ENCODE results near the gene KCNK3. TPM values are rescaled to one million over a fixed set of nuclear protein-coding genes. Genes with fewer than 3 reads are reported as not detected.

KCNK3 gene
- total RNA-seq, 1 donor from 2014 or later, result not detected

GRCh38 chr2:26767894-26768487 is 75.5 kb downstream of the KCNK3 start:
- intact Hi-C loops (cut with micrococcal nuclease), result no loop called here
- peaks cover 1% of the 10 kb centered on the region for H3K27me3 Mint-ChIP-seq (ENCODE audit: insufficient read depth)
- H3K27ac Mint-ChIP-seq, result no peak overlapping the region
- H3K36me3 Mint-ChIP-seq (ENCODE audit: low read depth), result peaks cover 8% of the 10 kb centered on the region
- peaks cover 58% of the 10 kb centered on the region for H3K4me1 Mint-ChIP-seq (ENCODE audit: low read depth)
- DNase-seq (ENCODE audit: low spot score), result no peak
- H3K4me3 Mint-ChIP-seq, result no peak overlapping the region
- H3K9me3 Mint-ChIP-seq, result no peaks in the 10 kb centered on the region

GRCh38 chr2:26768759-26769088 is 76.2 kb downstream of the KCNK3 start:
- no peaks in the 10 kb centered on the region for H3K27me3 Mint-ChIP-seq (ENCODE audit: insufficient read depth)
- H3K27ac Mint-ChIP-seq, result no peak overlapping the region
- no peak overlapping the region for H3K4me3 Mint-ChIP-seq
- peaks cover 54% of the 10 kb centered on the region for H3K4me1 Mint-ChIP-seq (ENCODE audit: low read depth)
- no peaks in the 10 kb centered on the region for H3K9me3 Mint-ChIP-seq
- H3K36me3 Mint-ChIP-seq (ENCODE audit: low read depth), result peaks cover 8% of the 10 kb centered on the region
- intact Hi-C loops (cut with micrococcal nuclease), result no loop called here
- DNase-seq (ENCODE audit: low spot score), result no peak

GRCh38 chr2:26769089-26769761 is 76.7 kb downstream of the KCNK3 start:
- no peak for DNase-seq (ENCODE audit: low spot score)
- H3K4me3 Mint-ChIP-seq, result no peak overlapping the region
- peaks cover 52% of the 10 kb centered on the region for H3K4me1 Mint-ChIP-seq (ENCODE audit: low read depth)
- no peaks in the 10 kb centered on the region for H3K9me3 Mint-ChIP-seq
- H3K27me3 Mint-ChIP-seq (ENCODE audit: insufficient read depth), result no peaks in the 10 kb centered on the region
- intact Hi-C loops (cut with micrococcal nuclease), result no loop called here
- peaks cover 8% of the 10 kb centered on the region for H3K36me3 Mint-ChIP-seq (ENCODE audit: low read depth)
- no peak overlapping the region for H3K27ac Mint-ChIP-seq

- DNase-seq (ENCODE audit: low spot score), result no peak
- no peak overlapping the region for H3K27ac Mint-ChIP-seq
- intact Hi-C loops (cut with micrococcal nuclease), result no loop called here
Observed at GRCh38 chr2:26770986-26771586, 78.6 kb downstream of the KCNK3 start.

GRCh38 chr2:26772064-26773001 is 79.8 kb downstream of the KCNK3 start:
- Mint-ChIP-seq H3K27me3 (ENCODE audit: insufficient read depth) (no peaks in the 10 kb centered on the region), H3K27ac (peak overlapping the region; percentile 94), H3K9me3 (no peaks in the 10 kb centered on the region), H3K36me3 (ENCODE audit: low read depth) (peaks cover 9% of the 10 kb centered on the region), H3K4me3 (peak overlapping the region; percentile 52), H3K4me1 (ENCODE audit: low read depth) (peaks cover 35% of the 10 kb centered on the region)
- intact Hi-C loops (cut with micrococcal nuclease), result loop anchor here (2.0 kb wide), 1 partner anchor 14 kb away; the partner anchor contains the start of gene CENPA
- DNase-seq (ENCODE audit: low spot score), result peak; percentile 44

More at GRCh38 chr2:26770986-26771586, 78.6 kb downstream of the KCNK3 start:
- Mint-ChIP-seq H3K4me3 (no peak overlapping the region), H3K36me3 (ENCODE audit: low read depth) (peaks cover 4% of the 10 kb centered on the region), H3K9me3 (no peaks in the 10 kb centered on the region), H3K27me3 (ENCODE audit: insufficient read depth) (no peaks in the 10 kb centered on the region), H3K4me1 (ENCODE audit: low read depth) (peaks cover 37% of the 10 kb centered on the region)

GRCh38 chr2:26776195-26776800 is 83.8 kb downstream of the KCNK3 start:
- H3K36me3 Mint-ChIP-seq (ENCODE audit: low read depth), result peaks cover 27% of the 10 kb centered on the region
- H3K27ac Mint-ChIP-seq, result no peak overlapping the region
- H3K4me1 Mint-ChIP-seq (ENCODE audit: low read depth), result peaks cover 18% of the 10 kb centered on the region
- intact Hi-C loops (cut with micrococcal nuclease), result no loop called here
- no peaks in the 10 kb centered on the region for H3K9me3 Mint-ChIP-seq
- no peaks in the 10 kb centered on the region for H3K27me3 Mint-ChIP-seq (ENCODE audit: insufficient read depth)
- H3K4me3 Mint-ChIP-seq, result no peak overlapping the region
- DNase-seq (ENCODE audit: low spot score), result no peak

- Mint-ChIP-seq H3K4me1 (ENCODE audit: low read depth) (peaks cover under 1% of the 10 kb centered on the region), H3K4me3 (no peak overlapping the region), H3K36me3 (ENCODE audit: low read depth) (peaks cover 27% of the 10 kb centered on the region), H3K27ac (no peak overlapping the region), H3K27me3 (ENCODE audit: insufficient read depth) (no peaks in the 10 kb centered on the region), H3K9me3 (no peaks in the 10 kb centered on the region)
- intact Hi-C loops (cut with micrococcal nuclease), result no loop called here
- no peak for DNase-seq (ENCODE audit: low spot score)
Observed at GRCh38 chr2:26778098-26778497, 85.6 kb downstream of the KCNK3 start.

- Mint-ChIP-seq H3K27me3 (ENCODE audit: insufficient read depth) (no peaks in the 10 kb centered on the region), H3K4me3 (no peak overlapping the region), H3K36me3 (ENCODE audit: low read depth) (peaks cover 27% of the 10 kb centered on the region), H3K9me3 (no peaks in the 10 kb centered on the region), H3K4me1 (ENCODE audit: low read depth) (no peaks in the 10 kb centered on the region), H3K27ac (no peak overlapping the region)
- intact Hi-C loops (cut with micrococcal nuclease), result no loop called here
- no peak for DNase-seq (ENCODE audit: low spot score)
Observed at GRCh38 chr2:26778507-26778906, 86.0 kb downstream of the KCNK3 start.

- intact Hi-C loops (cut with micrococcal nuclease), result loop anchor here (10.0 kb wide), 1 partner anchor 535 kb away; the partner anchor contains the start of genes HADHA and HADHB
- H3K9me3 Mint-ChIP-seq, result no peaks in the 10 kb centered on the region
- no peak overlapping the region for H3K4me3 Mint-ChIP-seq
- H3K36me3 Mint-ChIP-seq (ENCODE audit: low read depth), result peaks cover 27% of the 10 kb centered on the region
- no peak for DNase-seq (ENCODE audit: low spot score)
- H3K4me1 Mint-ChIP-seq (ENCODE audit: low read depth), result no peaks in the 10 kb centered on the region
- H3K27ac Mint-ChIP-seq, result no peak overlapping the region
- H3K27me3 Mint-ChIP-seq (ENCODE audit: insufficient read depth), result no peaks in the 10 kb centered on the region
Observed at GRCh38 chr2:26780203-26780760, 87.8 kb downstream of the KCNK3 start.

Other genes with a start within 250 kb of the KCNK3 start
- gene OTOF, start 214.6 kb upstream of the KCNK3 start, total RNA-seq, result 5.9 and 6.9 TPM in 2 replicates
- not detected in 2 replicates for gene CIB4, start 51.4 kb upstream of the KCNK3 start, total RNA-seq
- 14.3 and 14.5 TPM in 2 replicates for gene SLC35F6, start 71.6 kb downstream of the KCNK3 start, total RNA-seq
- 16.6 and 19.7 TPM in 2 replicates for gene CENPA, start 93.3 kb downstream of the KCNK3 start, total RNA-seq
- gene DPYSL5, start 155.4 kb downstream of the KCNK3 start, total RNA-seq, result 0.23 TPM in 1 of 2 replicates, not detected in the other

Measured in activated T-helper 1 cell treated with anti-CD3 and anti-CD28 coated beads, Interleukin-12 subunit alpha, Interleukin-12 subunit beta, Interleukin-2, Interleukin-4 antibody, amounts not matched to agents 30 ng/mL and 10 ng/mL and 1 ng/mL, durations not matched to agents 14 hours and 24 hours and 36 hours (primary cell).